ENCODE measurements around the gene NR5A1. TPM values are rescaled to one million over a fixed set of nuclear protein-coding genes. Genes with fewer than 3 reads are reported as not detected.

Gene NR5A1
- total RNA-seq, 4 donors from 2014 or later = not detected

DNA sequence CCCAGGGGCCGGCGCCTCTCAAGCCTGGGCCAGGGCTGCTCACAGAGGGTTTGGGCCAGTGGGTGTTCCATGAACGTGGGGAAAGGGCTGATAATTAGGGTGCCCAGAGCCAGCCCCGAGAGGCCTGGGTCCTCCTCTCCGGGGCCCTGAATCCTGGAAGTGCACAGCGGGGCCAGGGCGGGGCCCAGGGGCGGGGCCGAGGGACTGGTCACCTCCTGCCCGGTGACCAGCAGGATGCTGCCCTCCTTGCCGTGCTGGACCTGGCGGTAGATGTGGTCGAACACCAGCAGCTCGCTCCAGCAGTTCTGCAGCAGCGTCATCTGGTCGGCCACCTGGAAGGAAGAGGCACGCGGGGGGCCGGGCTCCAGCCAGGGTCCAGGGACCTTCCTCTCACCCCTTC, 14.4 kb downstream of the NR5A1 start:
- TF ChIP-seq, protein P1, sequence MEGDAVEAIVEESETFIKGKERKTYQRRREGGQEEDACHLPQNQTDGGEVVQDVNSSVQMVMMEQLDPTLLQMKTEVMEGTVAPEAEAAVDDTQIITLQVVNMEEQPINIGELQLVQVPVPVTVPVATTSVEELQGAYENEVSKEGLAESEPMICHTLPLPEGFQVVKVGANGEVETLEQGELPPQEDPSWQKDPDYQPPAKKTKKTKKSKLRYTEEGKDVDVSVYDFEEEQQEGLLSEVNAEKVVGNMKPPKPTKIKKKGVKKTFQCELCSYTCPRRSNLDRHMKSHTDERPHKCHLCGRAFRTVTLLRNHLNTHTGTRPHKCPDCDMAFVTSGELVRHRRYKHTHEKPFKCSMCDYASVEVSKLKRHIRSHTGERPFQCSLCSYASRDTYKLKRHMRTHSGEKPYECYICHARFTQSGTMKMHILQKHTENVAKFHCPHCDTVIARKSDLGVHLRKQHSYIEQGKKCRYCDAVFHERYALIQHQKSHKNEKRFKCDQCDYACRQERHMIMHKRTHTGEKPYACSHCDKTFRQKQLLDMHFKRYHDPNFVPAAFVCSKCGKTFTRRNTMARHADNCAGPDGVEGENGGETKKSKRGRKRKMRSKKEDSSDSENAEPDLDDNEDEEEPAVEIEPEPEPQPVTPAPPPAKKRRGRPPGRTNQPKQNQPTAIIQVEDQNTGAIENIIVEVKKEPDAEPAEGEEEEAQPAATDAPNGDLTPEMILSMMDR (IDR thresholded peaks at IDR 0.05; ENCODE audit: low read depth) = no peak

DNA sequence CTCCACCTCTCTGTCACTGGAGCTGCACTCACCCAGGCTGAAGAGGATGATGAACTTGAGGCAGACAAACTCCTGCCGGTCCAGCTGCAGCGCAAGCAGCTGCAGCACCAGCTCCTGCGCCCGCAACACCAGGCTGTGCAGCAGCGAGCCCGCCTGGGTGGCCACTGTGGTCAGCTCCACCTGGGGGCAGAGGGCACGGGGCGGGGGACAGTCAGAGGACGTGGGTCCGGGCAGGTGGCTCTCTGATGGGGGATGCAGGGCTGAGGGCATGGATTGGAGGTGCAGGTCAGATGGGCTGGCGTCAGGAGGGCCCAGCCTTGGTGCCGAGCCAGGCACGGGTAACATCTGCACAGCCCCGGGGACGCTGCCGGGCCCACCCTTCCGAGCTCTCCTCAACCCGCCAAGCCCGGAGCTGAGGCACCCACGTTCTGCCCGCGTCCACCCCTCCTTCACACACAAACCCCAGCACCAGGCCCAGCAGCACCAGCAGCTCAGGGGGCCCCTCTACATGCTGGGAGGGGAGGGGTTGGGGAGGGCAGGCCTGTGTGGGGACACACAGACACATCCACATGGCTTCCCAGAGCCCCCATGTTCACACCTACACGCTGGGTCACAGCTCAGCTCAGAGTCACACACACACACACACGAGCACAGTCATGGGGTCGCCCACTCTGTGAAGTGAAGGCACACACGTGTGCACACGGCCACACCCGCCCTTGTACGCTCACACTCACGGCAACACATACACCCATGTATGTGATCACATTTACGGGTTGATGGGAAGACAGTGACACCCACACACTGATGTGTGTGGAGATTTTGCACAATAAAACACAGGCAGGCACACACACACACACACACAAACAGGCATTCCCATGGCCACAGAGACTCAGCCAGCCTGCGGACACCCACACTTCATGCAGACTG, 15.9 kb downstream of the NR5A1 start:
- TF ChIP-seq, protein P1 (IDR thresholded peaks at IDR 0.05; ENCODE audit: low read depth) = no peak

DNA sequence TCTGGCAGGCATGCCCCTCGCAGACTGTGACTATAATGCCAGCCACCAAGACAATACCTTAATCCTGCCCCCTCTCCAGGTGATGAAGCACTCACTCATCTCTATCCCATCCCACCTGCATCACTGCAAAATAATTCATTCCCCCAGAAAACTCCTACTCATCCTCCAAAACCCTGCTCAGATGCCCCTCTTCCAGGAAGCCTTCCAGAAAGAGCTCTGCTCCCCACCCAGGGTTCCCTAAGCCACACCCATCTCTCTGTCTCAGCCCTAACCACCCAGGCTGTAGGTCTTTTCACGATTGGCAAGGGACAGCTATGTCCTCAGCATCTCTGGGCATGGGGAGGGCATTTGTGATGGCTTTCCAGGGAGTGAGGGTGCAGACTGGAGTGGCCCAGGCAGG, 17.2 kb downstream of the NR5A1 start:
- TF ChIP-seq, protein P1 (IDR thresholded peaks at IDR 0.05; ENCODE audit: low read depth) = no peak

DNA sequence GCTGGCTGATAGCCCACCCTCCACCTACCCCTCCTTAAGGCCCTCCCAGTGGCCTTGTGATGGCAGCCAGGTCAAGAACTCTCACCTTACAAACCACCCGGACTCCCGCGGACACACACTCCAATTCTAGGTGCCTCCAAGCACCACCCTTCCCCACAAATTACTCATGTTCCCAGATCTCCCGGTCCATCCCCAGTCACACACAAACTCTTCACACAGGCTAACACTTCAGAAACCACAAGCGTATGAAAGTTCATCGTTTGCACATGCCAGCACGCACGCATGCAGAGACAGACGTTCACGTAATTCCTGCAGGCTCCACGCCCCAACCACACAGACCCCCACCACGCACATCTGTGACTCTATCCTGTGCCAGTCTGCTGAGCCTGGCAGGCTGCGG, 18.0 kb downstream of the NR5A1 start:
- TF ChIP-seq, protein P1 (IDR thresholded peaks at IDR 0.05; ENCODE audit: low read depth) = no peak

DNA sequence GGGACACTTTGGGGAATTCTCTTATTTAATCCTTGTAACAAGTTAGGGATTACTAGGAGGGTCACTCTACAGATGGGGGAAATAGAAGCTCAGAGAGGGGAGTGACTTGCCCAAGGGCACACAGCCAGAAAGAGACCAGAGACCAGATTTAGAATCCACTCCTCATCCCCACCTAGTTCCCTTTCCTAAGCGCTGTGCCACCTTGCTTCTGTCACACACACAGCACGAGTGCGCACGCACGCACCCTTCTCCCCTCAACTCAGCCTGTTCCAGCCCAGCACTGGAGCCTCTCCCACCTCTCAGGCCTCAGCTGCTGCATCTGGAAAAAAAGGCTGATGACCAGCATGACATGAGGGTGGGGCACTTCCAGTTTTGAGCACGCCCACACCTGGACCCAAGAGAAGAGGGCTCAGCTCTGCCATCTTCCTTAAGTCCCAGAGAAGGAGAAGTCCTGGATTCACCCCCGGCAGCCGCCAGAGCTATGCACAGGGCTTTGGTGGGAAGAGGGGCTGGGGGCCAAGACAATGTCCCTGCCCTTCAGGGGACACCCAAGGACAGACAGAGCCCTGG, 18.5 kb downstream of the NR5A1 start:
- TF ChIP-seq, protein P1 (IDR thresholded peaks at IDR 0.05; ENCODE audit: low read depth) = no peak

DNA sequence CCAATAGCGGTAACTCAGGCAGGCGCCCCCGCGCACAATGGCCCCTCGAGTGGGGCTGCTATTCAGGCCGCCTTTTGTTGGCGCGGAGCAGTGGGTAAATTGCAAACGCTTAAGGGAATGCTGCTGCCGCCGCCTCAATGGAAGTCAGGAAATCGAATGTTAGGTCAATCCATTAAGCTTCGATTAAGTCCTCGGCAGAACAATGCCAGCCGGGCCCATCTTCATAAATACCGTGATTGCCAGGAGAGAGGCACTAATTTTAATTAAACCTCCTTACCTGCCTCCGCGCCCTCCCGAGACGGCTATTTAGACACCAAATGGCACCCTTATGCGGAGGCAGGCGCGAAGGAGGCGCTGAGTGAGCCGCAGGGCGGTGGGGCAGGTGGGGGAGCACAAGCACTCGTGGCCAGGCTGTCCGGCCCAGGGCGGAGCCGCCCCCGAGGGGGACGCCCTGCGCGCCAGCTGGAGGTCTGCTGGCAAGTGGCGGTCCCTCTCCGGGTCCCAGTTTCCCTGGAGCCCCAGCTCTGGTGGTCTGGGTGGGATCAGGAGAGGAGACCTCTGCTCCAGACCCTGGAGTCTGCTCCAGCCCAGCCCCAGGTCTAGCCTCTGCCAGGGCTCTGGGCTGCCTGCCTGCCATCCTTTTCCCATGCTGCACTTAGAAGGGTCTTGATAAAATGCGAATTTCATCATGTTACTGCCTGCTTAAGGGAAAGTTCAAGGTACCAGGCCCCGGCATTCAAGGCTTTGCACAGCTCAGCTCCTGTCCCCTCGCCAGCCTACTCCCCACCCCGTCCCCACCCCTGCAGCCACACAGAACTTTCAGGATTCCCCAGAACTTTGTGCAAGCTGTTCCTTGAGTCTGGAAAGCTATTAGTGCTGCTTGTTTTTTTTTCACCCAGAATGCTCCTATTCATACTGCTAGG, 19.7 kb downstream of the NR5A1 start:
- TF ChIP-seq, protein P1 (IDR thresholded peaks at IDR 0.05; ENCODE audit: low read depth) = no peak
